ENCODE measurements around the gene NRIP1. TPM values are rescaled to one million over a fixed set of nuclear protein-coding genes. Genes with fewer than 3 reads are reported as not detected.

NRIP1 gene, protein sequence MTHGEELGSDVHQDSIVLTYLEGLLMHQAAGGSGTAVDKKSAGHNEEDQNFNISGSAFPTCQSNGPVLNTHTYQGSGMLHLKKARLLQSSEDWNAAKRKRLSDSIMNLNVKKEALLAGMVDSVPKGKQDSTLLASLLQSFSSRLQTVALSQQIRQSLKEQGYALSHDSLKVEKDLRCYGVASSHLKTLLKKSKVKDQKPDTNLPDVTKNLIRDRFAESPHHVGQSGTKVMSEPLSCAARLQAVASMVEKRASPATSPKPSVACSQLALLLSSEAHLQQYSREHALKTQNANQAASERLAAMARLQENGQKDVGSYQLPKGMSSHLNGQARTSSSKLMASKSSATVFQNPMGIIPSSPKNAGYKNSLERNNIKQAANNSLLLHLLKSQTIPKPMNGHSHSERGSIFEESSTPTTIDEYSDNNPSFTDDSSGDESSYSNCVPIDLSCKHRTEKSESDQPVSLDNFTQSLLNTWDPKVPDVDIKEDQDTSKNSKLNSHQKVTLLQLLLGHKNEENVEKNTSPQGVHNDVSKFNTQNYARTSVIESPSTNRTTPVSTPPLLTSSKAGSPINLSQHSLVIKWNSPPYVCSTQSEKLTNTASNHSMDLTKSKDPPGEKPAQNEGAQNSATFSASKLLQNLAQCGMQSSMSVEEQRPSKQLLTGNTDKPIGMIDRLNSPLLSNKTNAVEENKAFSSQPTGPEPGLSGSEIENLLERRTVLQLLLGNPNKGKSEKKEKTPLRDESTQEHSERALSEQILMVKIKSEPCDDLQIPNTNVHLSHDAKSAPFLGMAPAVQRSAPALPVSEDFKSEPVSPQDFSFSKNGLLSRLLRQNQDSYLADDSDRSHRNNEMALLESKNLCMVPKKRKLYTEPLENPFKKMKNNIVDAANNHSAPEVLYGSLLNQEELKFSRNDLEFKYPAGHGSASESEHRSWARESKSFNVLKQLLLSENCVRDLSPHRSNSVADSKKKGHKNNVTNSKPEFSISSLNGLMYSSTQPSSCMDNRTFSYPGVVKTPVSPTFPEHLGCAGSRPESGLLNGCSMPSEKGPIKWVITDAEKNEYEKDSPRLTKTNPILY (N-terminal part only)
- total RNA-seq = 10.1 and 16.8 TPM in 2 replicates
- 9.1 and 12.9 TPM in 2 replicates for polyA plus RNA-seq

GRCh38 chr21:15064576-15065391 lies at the start of gene NRIP1:
NRIP1 (minus strand) TSS chr21:15065000; CDS start chr21:14968192, 96,808 bp downstream.
- Histone ChIP-seq H3K9me3 (ENCODE audit: low read depth) (no peaks in the 10 kb centered on the region), H3K27me3 (no peaks in the 10 kb centered on the region), H3K4me1 (ENCODE audit: low read depth) (peaks cover 24% of the 10 kb centered on the region), H3K36me3 (no peaks in the 10 kb centered on the region), H3K4me3 (peak within 1 kb of the TSS; percentile 86), H3K27ac (peak within 1 kb of the TSS; percentile 93)
- peak; percentile 92 to 97 for DNase-seq (ENCODE audit: low read depth in 1 of 2, low spot score in 1 of 2)
- TF ChIP-seq, protein P1, sequence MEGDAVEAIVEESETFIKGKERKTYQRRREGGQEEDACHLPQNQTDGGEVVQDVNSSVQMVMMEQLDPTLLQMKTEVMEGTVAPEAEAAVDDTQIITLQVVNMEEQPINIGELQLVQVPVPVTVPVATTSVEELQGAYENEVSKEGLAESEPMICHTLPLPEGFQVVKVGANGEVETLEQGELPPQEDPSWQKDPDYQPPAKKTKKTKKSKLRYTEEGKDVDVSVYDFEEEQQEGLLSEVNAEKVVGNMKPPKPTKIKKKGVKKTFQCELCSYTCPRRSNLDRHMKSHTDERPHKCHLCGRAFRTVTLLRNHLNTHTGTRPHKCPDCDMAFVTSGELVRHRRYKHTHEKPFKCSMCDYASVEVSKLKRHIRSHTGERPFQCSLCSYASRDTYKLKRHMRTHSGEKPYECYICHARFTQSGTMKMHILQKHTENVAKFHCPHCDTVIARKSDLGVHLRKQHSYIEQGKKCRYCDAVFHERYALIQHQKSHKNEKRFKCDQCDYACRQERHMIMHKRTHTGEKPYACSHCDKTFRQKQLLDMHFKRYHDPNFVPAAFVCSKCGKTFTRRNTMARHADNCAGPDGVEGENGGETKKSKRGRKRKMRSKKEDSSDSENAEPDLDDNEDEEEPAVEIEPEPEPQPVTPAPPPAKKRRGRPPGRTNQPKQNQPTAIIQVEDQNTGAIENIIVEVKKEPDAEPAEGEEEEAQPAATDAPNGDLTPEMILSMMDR (IDR thresholded peaks at IDR 0.05; ENCODE audit: low read depth, low read length) = no peak

- TF ChIP-seq, protein P1 (IDR thresholded peaks at IDR 0.05; ENCODE audit: low read depth, low read length) = no peak
- no peak for DNase-seq (ENCODE audit: low read depth in 1 of 2, low spot score in 1 of 2)
- Histone ChIP-seq H3K27ac (no peak overlapping the region), H3K9me3 (ENCODE audit: low read depth) (no peaks in the 10 kb centered on the region), H3K4me3 (no peak overlapping the region), H3K27me3 (no peaks in the 10 kb centered on the region), H3K36me3 (no peaks in the 10 kb centered on the region), H3K4me1 (ENCODE audit: low read depth) (no peaks in the 10 kb centered on the region)
These were observed 48.1 kb upstream of the NRIP1 start for GRCh38 chr21:15112858-15113257.

GRCh38 chr21:15108801-15109200 lies 44.0 kb upstream of the NRIP1 start:
- TF ChIP-seq, protein P1 (IDR thresholded peaks at IDR 0.05; ENCODE audit: low read depth, low read length) = no peak

DNA sequence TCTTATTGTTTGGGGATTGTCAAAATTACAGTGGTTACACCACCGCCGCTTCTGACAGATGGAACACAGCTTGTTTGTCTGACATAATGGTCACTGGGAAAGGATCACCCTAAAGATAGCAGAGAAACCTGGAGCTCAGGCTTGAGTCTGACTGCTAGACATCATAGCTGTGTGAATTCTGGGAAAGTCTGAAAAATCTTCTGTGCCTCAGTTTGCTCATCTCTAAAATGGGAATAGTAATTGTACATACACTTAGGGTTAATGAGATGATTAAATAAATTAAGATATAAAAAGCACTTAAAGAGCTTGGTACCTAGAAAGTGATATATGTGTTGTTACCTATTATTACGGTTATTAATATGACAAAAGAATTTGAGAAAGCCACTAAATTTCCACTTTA lies 39.7 kb upstream of the NRIP1 start:
- DNase-seq (ENCODE audit: low read depth in 1 of 2, low spot score in 1 of 2) = no peak
- H3K27me3 ChIP-seq = no peaks in the 10 kb centered on the region
- no peaks in the 10 kb centered on the region for H3K4me1 ChIP-seq (ENCODE audit: low read depth)
- TF ChIP-seq, protein P1 (IDR thresholded peaks at IDR 0.05; ENCODE audit: low read depth, low read length) = no peak
- no peak overlapping the region for H3K27ac ChIP-seq
- H3K36me3 ChIP-seq = no peaks in the 10 kb centered on the region
- no peak overlapping the region for H3K4me3 ChIP-seq
- no peaks in the 10 kb centered on the region for H3K9me3 ChIP-seq (ENCODE audit: low read depth)

More at GRCh38 chr21:15108801-15109200, 44.0 kb upstream of the NRIP1 start:
- no peaks in the 10 kb centered on the region for H3K36me3 ChIP-seq
- no peaks in the 10 kb centered on the region for H3K4me1 ChIP-seq (ENCODE audit: low read depth)
- H3K27me3 ChIP-seq = no peaks in the 10 kb centered on the region
- no peak overlapping the region for H3K27ac ChIP-seq
- no peaks in the 10 kb centered on the region for H3K9me3 ChIP-seq (ENCODE audit: low read depth)
- DNase-seq (ENCODE audit: low read depth in 1 of 2, low spot score in 1 of 2) = no peak
- H3K4me3 ChIP-seq = no peak overlapping the region

GRCh38 chr21:15098908-15099307 lies 34.1 kb upstream of the NRIP1 start:
- Histone ChIP-seq H3K9me3 (ENCODE audit: low read depth) (no peaks in the 10 kb centered on the region), H3K4me3 (no peak overlapping the region), H3K27me3 (no peaks in the 10 kb centered on the region), H3K4me1 (ENCODE audit: low read depth) (no peaks in the 10 kb centered on the region), H3K27ac (no peak overlapping the region), H3K36me3 (no peaks in the 10 kb centered on the region)
- TF ChIP-seq, protein P1 (IDR thresholded peaks at IDR 0.05; ENCODE audit: low read depth, low read length) = no peak
- DNase-seq (ENCODE audit: low read depth in 1 of 2, low spot score in 1 of 2) = no peak

Measured in cardiac muscle cell (in vitro differentiated cells and primary cell).